Activated effector memory CD4-positive, alpha-beta T cell treated with Interleukin-2 at 50 U/mL for 16 hours (primary cell): ENCODE data around the gene JHY.

ENCODE experiments used
- DNase-seq: peaks from one replicate; pipeline ENCODE4 v3.0.0-alpha.2; 2020

Gene JHY

DNA sequence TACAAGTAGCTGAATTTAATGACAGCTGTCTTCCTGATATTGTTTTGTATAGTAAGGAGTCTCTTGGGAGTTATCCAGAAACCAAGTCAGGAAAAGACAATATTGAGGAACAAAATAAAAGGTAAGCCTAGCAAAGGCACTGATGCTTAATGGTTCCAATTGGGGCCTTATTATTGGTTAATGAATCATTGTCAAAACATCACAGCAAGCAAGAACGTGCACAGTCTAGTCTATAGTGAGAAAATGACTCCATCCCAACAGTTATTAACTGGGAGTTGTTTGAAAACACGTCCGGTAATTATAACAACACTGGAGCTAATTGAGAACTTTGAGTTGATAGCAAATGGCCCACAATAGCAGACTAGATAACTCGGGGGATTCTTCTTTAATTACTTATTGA, 81.4 kb downstream of the JHY start:
- DNase-seq = no peak

DNA sequence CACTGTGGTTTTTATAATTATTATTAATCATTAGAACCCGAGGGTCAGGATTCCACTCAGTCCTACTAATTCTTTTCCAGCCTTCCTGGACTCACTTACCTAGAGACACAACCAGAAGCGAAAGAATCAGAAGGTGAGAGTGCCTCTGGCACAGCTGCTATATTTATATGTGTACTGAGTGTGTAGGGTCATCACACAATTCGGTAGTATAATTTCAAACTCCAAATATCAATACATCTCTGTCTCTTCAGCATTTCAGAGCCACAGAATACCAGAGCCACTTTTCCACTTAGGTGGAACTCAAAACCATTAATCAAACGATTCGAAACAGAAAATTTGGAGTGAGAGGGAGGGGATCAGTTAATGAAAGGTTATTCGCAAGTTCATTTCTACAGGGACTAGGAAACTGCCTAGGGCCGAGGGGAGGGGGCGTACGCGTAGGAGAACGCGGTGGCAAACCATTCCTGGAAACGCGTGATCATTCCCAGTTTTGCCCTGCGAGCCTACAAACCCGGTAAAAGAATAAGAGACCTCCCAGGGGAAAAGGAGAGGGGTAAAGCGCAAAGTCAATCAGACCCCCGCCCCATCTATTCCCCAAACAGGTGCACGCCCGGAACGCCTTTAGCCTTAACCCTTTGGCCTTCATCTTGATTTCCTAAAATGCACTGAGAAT, 93.6 kb downstream of the JHY start:
- no peak for DNase-seq

DNA sequence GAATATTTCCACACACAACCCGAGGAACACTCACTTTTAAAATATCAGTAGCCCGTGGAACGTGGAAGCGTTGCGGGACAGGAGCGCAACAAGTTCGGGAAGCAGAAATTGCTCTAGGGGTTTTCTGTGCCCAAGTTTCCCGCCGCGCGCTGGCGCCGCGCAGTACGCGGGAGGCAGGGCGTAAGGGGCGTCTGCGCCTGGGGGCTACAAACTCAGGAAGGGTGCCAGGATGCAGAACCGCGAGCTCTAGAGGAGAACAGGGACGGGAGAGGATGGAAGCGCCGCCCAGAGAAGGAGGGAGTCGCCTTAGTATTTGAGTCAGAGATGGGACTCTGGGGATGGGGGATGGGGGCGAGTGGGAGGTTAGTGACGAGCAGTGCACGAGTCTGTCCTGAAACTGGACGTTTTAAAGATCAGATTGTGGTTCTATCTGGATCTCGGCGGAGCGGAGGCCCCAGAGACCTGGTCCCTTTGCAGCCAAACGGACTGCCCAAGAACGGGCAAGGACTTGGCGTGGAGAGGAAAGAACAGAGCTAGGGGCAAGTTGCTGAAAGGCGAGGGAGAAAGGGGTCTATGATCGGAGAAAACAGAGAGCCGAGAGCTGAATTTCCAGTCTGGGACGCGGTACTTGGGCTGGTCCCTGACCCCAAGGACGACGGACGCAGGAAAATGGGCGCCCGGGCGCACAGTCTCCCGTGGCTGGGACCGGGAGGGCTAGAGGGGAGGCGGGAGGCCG, 94.3 kb downstream of the JHY start:
- no peak for DNase-seq

DNA sequence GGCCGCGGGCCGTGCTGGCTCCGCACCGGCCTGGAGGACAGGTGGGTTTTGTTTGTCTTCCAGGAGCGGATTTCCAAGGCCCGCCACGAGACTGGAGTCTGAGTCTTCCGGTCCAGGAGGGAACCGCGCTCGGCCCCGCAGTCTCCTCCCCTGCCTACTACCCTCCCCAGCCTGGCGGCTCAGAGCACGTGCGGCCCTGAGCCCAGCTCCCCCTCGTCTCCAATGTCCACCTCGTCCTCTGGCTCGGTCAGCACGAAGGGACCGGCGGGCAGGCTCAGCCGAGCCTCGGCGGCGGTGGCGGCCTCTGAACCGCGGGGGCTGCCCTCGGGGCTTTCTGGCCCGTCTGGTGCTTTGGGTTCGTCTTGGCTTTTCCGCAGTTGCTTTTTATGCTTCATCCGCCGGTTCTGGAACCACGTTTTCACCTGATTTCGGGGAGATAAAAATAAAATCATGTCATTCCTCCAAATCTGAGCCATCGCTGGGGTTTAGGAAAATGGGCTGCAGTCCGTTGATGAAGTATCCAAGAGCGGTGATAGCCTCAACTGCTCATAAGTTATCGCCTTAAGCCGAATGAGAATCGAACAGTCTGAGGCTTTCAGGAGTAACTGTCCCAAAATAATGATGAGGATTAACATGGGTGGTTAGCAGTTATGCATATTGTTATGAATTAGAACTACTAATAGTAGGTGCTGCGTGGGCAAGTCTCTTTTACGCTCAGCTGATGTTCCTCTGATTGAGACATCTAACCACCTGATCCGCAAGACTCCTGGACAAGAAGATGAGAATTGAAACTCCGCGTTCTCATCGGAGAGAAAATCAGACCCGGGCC, 95.1 kb downstream of the JHY start:
- no peak for DNase-seq

DNA sequence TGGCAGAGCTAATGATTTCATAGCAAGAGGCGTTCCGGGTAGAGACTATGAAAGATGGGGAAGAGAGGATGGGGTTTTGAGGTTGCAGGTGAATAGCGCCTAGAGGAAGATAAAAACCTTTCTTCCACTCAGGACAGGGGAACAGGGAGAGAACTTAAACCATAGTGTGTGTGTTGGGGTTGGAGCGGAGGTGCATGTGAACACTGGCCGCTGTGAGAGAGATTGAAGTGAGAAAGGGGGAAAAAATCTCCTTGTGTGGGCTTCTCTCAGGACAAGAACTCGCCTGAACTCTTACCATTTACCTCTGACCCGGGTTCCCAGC, 95.7 kb downstream of the JHY start:
- no peak for DNase-seq

DNA sequence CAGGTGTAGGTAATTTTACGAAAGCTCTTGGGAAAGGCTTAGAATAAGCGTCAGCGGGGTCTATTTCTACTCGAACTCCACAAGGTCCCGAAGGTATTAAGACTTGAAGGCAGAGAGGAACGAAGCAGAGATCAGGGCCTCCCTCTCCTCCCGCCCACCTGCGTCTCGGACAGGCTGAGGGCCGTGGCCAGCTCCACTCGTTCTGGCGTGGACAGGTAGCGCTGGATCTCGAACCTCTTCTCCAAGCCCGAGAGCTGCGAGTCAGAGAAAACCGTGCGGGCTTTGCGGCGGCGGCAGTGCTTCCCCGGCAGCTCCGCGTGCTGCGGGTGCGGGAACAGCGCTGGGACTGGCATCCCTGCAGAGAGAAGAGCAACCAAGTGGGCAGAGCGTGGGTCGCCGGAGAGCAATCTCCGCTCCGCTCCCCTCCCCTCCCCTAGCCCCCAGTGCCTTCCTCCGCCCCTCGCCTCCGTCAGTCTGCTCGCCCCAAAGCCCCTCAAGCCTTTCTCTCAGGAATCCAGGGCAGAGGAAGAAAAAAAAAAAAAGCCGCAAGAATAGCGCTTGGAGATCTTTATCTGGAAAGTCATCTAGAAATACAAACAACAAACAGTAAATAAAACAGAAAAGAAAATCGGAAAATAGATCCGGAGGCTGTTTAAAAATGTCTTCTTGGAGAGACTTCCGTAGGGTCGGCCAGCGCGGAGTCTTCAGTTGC, 96.7 kb downstream of the JHY start:
- no peak for DNase-seq

DNA sequence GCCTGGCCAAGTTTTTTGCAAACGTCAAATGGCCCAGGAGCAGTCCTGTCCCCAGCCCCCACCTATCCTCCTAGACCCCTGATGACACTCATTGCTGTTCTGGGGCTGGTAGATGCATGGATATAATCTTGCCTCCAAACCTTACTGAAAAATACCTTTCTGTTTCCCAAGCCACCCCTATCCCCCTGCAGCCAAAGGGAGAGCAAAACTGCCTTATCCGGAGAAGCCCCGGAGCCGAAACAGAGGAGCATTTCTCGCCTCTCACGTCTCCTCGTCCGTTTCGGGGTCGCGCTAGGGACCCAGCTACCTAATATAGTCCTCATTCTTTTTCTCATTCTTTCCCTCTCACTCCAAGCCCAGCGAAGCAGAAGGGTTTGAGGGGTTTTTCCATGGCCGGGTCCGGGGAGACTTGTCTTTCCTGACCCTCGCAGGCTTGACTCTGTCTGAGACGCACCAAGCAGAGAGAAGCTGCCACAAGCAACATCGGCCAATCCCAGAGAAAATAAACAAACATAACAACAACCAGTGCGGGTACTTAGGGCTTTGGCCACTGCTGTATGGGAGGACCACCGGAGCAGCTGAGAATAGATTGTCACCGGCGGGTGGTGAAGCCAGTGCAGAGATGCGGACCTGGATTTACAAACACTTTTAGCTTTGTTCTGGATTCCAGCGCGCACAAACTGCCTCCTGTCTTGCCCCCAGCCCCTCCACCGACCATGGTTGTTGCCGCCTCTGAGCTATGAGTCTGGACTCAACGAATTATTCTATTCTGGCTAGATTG, 97.4 kb downstream of the JHY start:
- DNase-seq = no peak

DNA sequence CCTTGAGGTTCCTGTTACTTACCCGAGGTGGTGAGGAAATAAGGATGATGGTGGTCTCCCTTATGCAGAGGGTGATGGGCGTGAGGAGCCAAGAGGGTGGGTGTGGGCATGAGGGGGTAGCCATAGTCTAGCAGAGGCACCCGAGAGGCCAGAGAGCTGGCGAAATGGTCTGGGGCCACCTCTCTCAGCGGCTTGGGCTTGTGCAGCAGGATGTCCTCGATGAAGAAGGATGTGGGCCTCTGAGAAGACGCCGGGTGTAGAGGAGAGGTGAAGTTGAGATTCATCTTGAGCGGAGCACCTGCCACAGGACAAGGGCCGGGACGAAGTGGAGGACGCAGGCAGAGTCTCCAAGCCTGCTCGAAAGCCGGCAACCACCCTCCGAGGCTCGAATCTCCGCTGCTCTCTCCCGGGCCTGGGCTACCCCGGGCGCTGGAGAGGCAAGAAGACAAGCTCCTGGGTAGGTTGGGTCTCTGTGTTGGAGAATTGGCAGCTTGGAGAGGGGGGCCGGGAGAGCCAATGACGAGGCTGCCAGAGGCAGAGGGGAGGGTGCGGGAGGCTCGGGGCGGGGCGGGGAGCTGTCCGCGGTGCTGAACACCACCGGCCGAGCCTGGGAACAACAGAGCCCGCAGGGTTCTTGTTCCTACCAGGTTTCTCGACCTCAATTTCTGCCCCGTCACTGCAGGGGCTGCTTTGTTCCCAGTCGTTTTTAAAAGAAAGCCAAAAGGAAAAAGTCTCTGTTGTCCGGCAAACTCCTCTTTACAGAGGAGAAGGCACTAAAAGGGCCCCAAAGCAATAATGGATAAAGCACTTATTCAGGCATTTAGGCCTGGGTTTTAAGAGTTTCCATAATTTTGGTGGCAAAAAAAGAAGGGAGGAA, 99.1 kb downstream of the JHY start, which contains the start of gene BSX:
BSX (minus strand) TSS at position 447 of the 877 bp plus-strand sequence; CDS start at position 284, 163 bp downstream.
- peak; percentile 25 for DNase-seq

DNA sequence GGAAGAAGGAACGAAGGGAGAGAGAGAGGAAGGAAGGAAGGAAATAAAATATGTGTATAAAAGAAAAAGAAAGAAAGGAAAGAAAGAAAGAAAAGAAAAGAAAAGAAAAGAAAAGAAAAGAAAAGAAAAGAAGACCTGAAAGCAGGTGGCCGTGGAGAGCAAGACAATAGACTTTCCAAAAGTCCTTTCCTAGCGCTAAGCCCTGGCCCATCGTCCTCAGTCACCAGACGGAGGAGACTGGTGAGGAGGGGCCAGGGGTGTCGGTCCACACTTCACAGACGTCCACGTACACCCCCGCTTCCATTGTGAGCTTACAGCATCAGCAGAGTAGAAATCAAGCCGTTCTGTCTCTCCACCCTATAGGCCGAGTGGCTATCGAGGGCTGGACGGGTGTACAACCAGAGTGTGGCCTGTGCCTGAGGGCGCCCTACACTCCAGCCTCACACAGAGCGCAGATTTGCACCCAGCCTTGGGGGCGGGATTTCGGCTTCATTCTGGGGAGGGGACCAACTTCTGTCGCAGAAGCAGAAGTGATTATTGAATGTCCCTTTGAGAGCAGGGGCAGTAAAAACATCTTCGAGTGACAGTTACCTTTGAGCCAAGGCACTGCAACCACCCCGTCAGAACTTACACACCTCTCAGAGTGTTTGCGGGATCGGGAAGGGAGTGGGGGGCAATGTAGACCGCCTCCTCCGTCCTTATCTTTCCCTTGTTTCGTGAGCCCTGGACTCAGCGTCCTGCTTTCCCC, 101.1 kb downstream of the JHY start:
- no peak for DNase-seq

DNA sequence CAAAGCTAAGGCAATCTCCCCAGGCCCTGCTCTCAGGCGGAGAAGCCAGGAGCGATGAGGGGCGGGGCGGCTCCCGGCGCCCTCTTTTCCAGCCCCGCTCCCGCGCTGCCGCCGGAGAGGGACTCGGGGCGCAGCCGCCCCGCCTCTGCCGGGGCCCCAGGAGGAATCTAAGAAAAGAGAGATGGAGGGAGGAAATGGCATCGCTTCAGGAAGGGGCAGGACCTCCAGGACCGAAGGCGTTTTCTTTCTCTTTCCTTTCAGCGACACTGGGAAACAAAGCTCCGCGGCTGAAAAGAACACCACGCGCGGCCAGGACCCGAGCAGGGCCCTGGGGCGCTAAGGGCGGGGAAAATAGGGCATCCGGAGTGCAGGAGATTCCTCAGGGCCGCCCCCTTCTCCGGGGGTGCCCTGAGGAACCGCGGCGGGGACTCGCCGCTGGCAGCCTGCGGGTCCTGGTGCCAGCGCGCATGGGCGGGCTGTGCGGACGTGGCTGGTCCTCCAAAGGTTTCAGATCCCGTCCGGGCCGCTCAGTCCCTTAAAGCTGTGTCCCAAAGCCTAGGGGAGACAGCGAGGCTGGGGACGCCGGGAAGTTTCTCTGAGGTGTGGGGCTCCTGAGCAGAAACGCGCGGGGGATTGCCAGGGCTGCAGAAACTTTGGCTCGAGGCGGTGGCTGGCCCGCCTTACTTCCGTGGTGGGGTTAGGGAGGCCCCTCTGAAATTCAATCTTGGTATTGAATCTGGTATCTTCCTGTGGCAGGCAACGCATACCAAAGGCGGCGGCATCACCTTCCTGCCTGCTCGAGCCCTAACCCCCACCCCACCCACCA, 101.8 kb downstream of the JHY start:
- no peak for DNase-seq

DNA sequence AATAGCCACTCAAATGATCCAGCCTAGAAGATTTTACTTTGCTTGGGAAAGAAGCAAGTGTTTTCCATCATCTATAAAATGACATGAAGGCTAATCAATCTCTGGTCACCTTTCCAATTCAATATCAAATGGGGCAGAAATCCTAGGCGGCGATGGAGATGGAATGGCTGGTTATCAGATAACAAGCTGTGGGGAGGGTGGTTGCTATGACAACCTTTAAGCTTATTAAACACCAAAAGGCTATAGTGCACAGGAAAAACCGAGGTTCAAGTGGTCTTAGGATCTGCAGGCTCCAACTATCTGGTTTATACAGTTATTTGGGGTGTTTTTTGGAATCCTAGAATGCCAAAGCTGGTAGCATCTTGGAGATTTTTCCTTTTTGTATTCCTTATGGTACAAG, 113.0 kb downstream of the JHY start:
- DNase-seq = no peak

DNA sequence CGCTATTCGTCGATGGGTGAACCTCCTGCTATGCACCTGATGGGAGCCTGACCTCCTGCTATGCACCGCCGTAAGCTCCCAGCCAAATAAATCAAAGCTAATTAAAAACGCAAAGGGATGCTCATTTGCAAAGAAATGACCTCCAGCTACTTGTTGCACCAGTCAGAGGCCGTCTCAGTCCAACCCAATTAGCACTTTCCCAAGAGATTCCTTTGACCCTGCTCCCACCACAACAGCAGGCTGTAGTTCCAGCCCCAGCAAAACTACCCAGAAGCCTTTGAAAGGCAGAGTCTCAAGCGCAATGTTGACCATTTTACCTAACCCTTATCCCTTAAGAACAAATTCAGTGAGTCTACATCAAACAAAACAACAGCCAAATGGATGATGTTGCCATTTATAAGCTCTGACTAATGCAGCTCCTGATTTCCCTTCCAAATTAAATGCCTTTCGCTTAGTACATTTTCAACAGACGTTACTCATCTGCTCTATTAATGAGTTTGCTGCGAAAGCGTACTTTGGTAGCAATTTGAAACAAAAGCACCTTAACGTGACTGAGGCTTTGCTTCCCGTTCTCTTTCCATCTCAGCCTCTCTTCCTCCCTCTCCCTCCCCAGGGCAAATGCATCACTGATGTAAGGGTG, 116.3 kb downstream of the JHY start:
- no peak for DNase-seq

DNA sequence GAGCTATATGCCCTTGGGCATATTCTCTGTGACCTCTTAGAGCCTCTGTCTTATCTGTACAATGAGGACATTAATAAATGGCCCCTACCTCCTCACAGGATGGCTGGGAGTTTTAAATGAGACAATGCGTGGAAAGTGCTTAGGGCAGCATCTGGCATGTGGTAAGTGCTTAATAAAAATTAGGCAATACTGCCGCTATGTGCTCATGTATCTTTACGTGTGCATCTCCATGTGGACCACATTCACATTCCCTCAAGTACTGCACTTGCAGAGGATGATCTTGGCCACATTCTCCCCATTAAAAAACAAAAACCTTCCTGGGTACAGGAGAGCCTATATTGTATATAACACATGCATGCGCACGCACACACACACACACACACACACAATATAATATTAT, 118.2 kb downstream of the JHY start:
- no peak for DNase-seq

DNA sequence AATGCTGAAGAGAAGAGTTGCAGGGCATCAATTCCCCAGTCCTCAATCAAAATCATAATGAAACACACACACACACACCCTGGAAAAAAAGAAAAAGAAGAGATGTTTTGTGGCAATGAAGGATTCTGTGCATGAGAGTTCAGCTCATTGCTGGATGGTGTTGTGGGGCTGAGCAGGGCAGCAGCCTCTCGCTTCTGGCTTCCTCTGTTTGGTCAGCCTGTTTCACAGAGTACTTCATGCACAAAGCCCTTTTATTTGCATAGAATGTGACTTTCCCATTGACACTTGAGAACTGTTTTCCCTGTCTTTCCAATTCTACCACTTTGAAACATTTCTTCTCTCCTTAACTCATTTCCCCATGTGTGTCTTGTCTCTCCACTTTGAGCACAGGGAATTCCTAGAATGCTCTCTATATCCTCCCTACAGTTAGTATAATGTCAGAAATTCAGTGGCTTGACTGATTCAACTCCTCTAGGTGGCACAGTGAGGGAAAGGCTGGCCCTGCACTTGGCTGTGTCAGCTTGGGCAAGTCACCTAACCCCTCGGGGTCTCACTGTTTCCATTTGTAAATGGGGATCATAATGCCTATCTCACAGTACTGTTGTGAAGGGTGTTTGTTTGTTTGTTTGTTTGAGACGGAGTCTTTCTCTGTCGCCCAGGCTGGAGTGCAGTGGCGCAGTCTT, 124.4 kb downstream of the JHY start:
- DNase-seq = no peak
